Measurements from ENCODE around the gene SUFU.

DNA sequence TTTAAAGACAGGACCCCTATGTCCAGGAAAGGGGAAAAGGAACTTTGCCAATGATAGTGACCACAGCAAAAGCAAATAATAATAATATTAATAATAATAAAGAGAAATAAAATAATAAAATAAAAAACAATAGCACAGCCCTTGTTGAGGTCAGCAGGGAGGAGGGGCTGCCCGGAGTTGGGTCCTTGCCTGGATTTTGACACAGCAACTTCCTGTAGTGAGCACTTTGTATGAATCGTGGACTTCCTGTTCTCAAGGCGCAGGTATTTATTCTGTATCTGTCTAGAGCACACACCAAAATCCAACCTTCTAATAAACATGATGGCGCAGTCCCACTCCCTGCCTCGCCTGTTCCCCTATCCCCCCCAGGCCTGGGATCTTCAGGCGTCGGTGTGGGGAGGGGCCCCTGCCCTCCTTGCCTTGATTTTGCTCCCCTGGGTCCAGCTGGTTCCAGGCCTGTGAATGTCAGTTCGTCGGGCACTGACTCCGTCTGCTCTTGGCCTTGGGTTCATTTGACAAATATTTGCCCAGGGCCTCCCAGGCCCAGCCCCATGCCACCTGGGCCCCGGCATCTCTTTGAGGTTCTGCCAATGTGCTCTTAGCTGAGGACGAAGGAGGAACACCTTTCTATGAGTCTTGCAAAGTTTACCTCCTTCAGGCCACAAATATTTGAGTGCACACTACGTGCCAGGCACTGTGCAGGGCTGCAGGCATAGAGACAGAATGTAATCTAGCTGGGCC lies 154.4 kb downstream of the SUFU start:
- TF ChIP-seq POLR2A (IDR thresholded peaks at IDR 0.05), result no peak
- TF ChIP-seq CTCF (IDR thresholded peaks at IDR 0.05), result no peak

Data from esophagus squamous epithelium (tissue), 4 donors.